ENCODE measurements around the gene ARHGEF40. TPM values are rescaled to one million over a fixed set of nuclear protein-coding genes. Genes with fewer than 3 reads are reported as not detected.

The ARHGEF40 gene
- total RNA-seq, 1 donor from 2014 or later = 39.2 TPM

- intact Hi-C loops (cut with DNase I) = no loop called here
- H3K27ac ChIP-seq = peak overlapping the region; percentile 65
These were observed 1.4 kb upstream of the ARHGEF40 start for GRCh38 chr14:21068521-21069387.

GRCh38 chr14:21069388-21070082 is 569 bp upstream of the ARHGEF40 start:
- Histone ChIP-seq H3K27ac (peak overlapping the region; percentile 65), H3K4me1 (peaks cover 26% of the 10 kb centered on the region), H3K9me3 (no peaks in the 10 kb centered on the region), H3K36me3 (no peaks in the 10 kb centered on the region), H3K27me3 (no peaks in the 10 kb centered on the region), H3K4me3 (peak overlapping the region; percentile 70)
- TF ChIP-seq CTCF (IDR thresholded peaks at IDR 0.05) = no peak
- ATAC-seq (no peak), DNase-seq (peak; percentile 72)
- intact Hi-C loops (cut with DNase I) = no loop called here

More at GRCh38 chr14:21068521-21069387, 1.4 kb upstream of the ARHGEF40 start:
- H3K27me3 ChIP-seq = no peaks in the 10 kb centered on the region
- H3K4me3 ChIP-seq = peak overlapping the region; percentile 70
- H3K9me3 ChIP-seq = no peaks in the 10 kb centered on the region
- ATAC-seq (peak; percentile 54), DNase-seq (no peak)
- H3K4me1 ChIP-seq = peaks cover 26% of the 10 kb centered on the region
- TF ChIP-seq CTCF (IDR thresholded peaks at IDR 0.05) = peak; percentile 69
- H3K36me3 ChIP-seq = no peaks in the 10 kb centered on the region

- DNase-seq = no peak
- TF ChIP-seq CTCF (IDR thresholded peaks at IDR 0.05) = no peak
These were observed 613 bp downstream of the ARHGEF40 start for GRCh38 chr14:21070610-21071224.

GRCh38 chr14:21071225-21072030 is 1.3 kb downstream of the ARHGEF40 start:
- peaks cover 26% of the 10 kb centered on the region for H3K4me1 ChIP-seq
- peak; percentile 87 for DNase-seq
- peak; percentile 71 for ATAC-seq
- peak overlapping the region; percentile 65 for H3K27ac ChIP-seq
- intact Hi-C loops (cut with DNase I) = no loop called here
- H3K4me3 ChIP-seq = peak overlapping the region; percentile 70
- H3K27me3 ChIP-seq = no peaks in the 10 kb centered on the region
- peak; percentile 4 for TF ChIP-seq CTCF (IDR thresholded peaks at IDR 0.05)
- H3K36me3 ChIP-seq = peaks cover 13% of the 10 kb centered on the region
- no peaks in the 10 kb centered on the region for H3K9me3 ChIP-seq

More at GRCh38 chr14:21070610-21071224, 613 bp downstream of the ARHGEF40 start:
- Histone ChIP-seq H3K36me3 (peaks cover 6% of the 10 kb centered on the region), H3K9me3 (no peaks in the 10 kb centered on the region), H3K27me3 (no peaks in the 10 kb centered on the region), H3K4me3 (peak overlapping the region; percentile 70), H3K27ac (peak overlapping the region; percentile 65), H3K4me1 (peaks cover 26% of the 10 kb centered on the region)
- peak; percentile 32 for ATAC-seq
- intact Hi-C loops (cut with DNase I) = no loop called here

GRCh38 chr14:21072031-21072473 is 1.9 kb downstream of the ARHGEF40 start:
- intact Hi-C loops (cut with DNase I) = no loop called here
- peaks cover 26% of the 10 kb centered on the region for H3K4me1 ChIP-seq
- H3K27me3 ChIP-seq = no peaks in the 10 kb centered on the region
- ATAC-seq (no peak), DNase-seq (no peak)
- H3K4me3 ChIP-seq = peak overlapping the region; percentile 70
- H3K36me3 ChIP-seq = peaks cover 18% of the 10 kb centered on the region
- H3K9me3 ChIP-seq = no peaks in the 10 kb centered on the region
- no peak for TF ChIP-seq CTCF (IDR thresholded peaks at IDR 0.05)
- peak overlapping the region; percentile 65 for H3K27ac ChIP-seq

Measured in upper lobe of right lung (tissue), 1 donor.